NCI-H446 treated with DMSO at 0.1 percent for 48 hours (cell line): Measurements from ENCODE around the gene THEM4.
"Not testable (repeated sequence)": the region's sequence is repeated elsewhere in the genome, so short reads cannot be mapped to it uniquely, and the experiment has no call there.

Experiments used
- DNase-seq: peaks from one replicate; lab custom pipeline; 2025; lab: John Stamatoyannopoulos, UW

Gene THEM4

GRCh38 chr1:151892190-151892589 is 17.1 kb downstream of the THEM4 start:
- no peak for DNase-seq

GRCh38 chr1:151891512-151891911 is 17.8 kb downstream of the THEM4 start:
- DNase-seq, result no peak

- DNase-seq, result no peak
Measured at GRCh38 chr1:151888972-151889570, 20.2 kb downstream of the THEM4 start.

GRCh38 chr1:151887028-151887427 is 22.3 kb downstream of the THEM4 start:
- no peak for DNase-seq

GRCh38 chr1:151885479-151885878 is 23.8 kb downstream of the THEM4 start:
- DNase-seq, result no peak

- DNase-seq, result not testable (repeated sequence)
Measured at GRCh38 chr1:151884879-151885278, 24.4 kb downstream of the THEM4 start.

GRCh38 chr1:151884445-151884844 is 24.9 kb downstream of the THEM4 start:
- not testable (repeated sequence) for DNase-seq

- not testable (repeated sequence) for DNase-seq
Measured at GRCh38 chr1:151883898-151884297, 25.4 kb downstream of the THEM4 start.

- not testable (repeated sequence) for DNase-seq
Measured at GRCh38 chr1:151882918-151883317, 26.4 kb downstream of the THEM4 start.

- DNase-seq, result no peak
Measured at GRCh38 chr1:151882466-151882865, 26.8 kb downstream of the THEM4 start.

GRCh38 chr1:151881479-151881878 is 27.8 kb downstream of the THEM4 start:
- no peak for DNase-seq

GRCh38 chr1:151875419-151876097 is 33.8 kb downstream of the THEM4 start:
- no peak for DNase-seq

- DNase-seq, result not testable (repeated sequence)
Measured at GRCh38 chr1:151872776-151873175, 36.5 kb downstream of the THEM4 start.

- no peak for DNase-seq
Measured at GRCh38 chr1:151871284-151872030, 37.9 kb downstream of the THEM4 start.

- no peak for DNase-seq
Measured at GRCh38 chr1:151868486-151868885, 40.8 kb downstream of the THEM4 start.

- DNase-seq, result no peak
Measured at GRCh38 chr1:151867765-151868411, 41.4 kb downstream of the THEM4 start.

GRCh38 chr1:151867321-151867720 is 42.0 kb downstream of the THEM4 start:
- no peak for DNase-seq

- DNase-seq, result no peak
Measured at GRCh38 chr1:151864411-151864810, 44.9 kb downstream of the THEM4 start.

- no peak for DNase-seq
Measured at GRCh38 chr1:151862604-151863003, 46.7 kb downstream of the THEM4 start.

- no peak for DNase-seq
Measured at GRCh38 chr1:151860504-151861187, 48.7 kb downstream of the THEM4 start.

- DNase-seq, result no peak
Measured at GRCh38 chr1:151859891-151860293, 49.4 kb downstream of the THEM4 start.
